DND-41 (cell line): ENCODE results near the gene ACSM5.

Experiments used
- EZH2 ChIP-seq: IDR thresholded peaks from 3 replicates; pipeline ENCODE4 v1.6.1; 2012; ENCODE audit warnings: borderline replicate concordance, low read depth, mild to moderate bottlenecking, moderate library complexity, low read length, inconsistent platforms; ENCODE audit not compliant: severe bottlenecking
- TF ChIP-seq, protein P1 (sequence below): IDR thresholded peaks from 2 replicates; pipeline ENCODE4 v1.5.1; 2012; ENCODE audit warnings: borderline replicate concordance, low read length, moderate library complexity, mild to moderate bottlenecking; ENCODE audit not compliant: poor library complexity, severe bottlenecking; ENCODE audit errors: extremely low read depth

DNA sequence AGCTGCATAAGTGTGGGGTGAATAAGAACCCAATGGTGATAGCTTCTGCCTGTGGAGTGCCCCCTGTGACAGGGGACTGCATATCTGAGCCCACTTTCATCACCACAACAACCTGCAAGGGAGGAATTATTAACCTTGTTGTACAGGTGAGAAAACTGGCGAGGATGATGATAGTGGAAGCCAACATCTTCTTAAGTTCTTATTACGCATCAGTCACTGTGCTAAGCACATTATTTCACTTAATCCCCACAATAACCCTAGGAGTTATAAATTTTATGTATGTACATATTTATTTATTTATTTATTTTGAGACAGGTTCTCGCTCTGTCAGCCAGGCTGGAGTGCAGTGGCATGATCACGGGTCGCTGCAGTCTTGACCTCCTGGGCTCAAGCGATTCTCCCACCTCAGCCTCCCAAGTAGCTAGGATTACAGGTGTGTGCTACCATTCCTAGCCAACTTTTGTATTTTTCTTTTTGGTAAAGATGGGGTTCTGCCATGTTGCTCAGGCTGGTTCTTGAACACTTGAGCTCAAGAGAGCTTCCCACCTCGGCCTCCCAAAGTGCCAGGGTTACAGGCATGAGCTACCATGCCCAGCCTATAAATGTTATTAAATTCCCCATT is 12.4 kb upstream of the ACSM5 start:
- TF ChIP-seq, protein P1, sequence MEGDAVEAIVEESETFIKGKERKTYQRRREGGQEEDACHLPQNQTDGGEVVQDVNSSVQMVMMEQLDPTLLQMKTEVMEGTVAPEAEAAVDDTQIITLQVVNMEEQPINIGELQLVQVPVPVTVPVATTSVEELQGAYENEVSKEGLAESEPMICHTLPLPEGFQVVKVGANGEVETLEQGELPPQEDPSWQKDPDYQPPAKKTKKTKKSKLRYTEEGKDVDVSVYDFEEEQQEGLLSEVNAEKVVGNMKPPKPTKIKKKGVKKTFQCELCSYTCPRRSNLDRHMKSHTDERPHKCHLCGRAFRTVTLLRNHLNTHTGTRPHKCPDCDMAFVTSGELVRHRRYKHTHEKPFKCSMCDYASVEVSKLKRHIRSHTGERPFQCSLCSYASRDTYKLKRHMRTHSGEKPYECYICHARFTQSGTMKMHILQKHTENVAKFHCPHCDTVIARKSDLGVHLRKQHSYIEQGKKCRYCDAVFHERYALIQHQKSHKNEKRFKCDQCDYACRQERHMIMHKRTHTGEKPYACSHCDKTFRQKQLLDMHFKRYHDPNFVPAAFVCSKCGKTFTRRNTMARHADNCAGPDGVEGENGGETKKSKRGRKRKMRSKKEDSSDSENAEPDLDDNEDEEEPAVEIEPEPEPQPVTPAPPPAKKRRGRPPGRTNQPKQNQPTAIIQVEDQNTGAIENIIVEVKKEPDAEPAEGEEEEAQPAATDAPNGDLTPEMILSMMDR = no peak
- TF ChIP-seq EZH2 = no peak
